H9 (cell line): Measurements from ENCODE around the gene TAF4. TPM values are rescaled to one million over a fixed set of nuclear protein-coding genes. Genes with fewer than 3 reads are reported as not detected.
A peak's percentile ranks its signal among the peaks of the same experiment; 100 is the strongest.

Experiments used
- DNase-seq: peaks from one replicate; pipeline ENCODE4 v3.0.0-alpha.2; 2017
- H2AFZ ChIP-seq: one replicate; pipeline ENCODE4 v1.6.1; 2013; ENCODE audit warnings: mild to moderate bottlenecking, low read length, control low read depth, moderate library complexity
- H2AK5ac ChIP-seq: 2 replicates; pipeline ENCODE4 v1.6.1; 2013; ENCODE audit warnings: low read length, control low read depth, mixed read lengths; ENCODE audit not compliant: insufficient read length
- H2BK120ac ChIP-seq: one replicate; pipeline ENCODE4 v1.6.1; 2013; ENCODE audit warnings: low read depth, mild to moderate bottlenecking, low read length, control low read depth, inconsistent platforms; ENCODE audit not compliant: poor library complexity, severe bottlenecking
- H2BK12ac ChIP-seq: 2 replicates; pipeline ENCODE4 v1.6.1; 2013; ENCODE audit warnings: low read length, control low read depth, mixed read lengths, low read depth; ENCODE audit not compliant: insufficient read length
- H2BK15ac ChIP-seq: 2 replicates; pipeline ENCODE4 v1.6.1; 2013; ENCODE audit warnings: low read depth, low read length, control low read depth
- H2BK20ac ChIP-seq: one replicate; pipeline ENCODE4 v1.6.1; 2013; ENCODE audit warnings: low read depth, mild to moderate bottlenecking, low read length, control low read depth, inconsistent platforms; ENCODE audit not compliant: poor library complexity, severe bottlenecking
- H2BK5ac ChIP-seq: 2 replicates; pipeline ENCODE4 v1.6.1; 2013; ENCODE audit warnings: low read length, control low read depth, mixed read lengths; ENCODE audit not compliant: insufficient read length
- H3K14ac ChIP-seq: 2 replicates; pipeline ENCODE4 v1.6.1; 2013; ENCODE audit warnings: low read length, control low read depth; ENCODE audit not compliant: insufficient read depth
- H3K18ac ChIP-seq: 2 replicates; pipeline ENCODE4 v1.6.1; 2013; ENCODE audit warnings: low read depth, mild to moderate bottlenecking, mixed read lengths, low read length, control low read depth; ENCODE audit not compliant: insufficient read length
- H3K23ac ChIP-seq: 2 replicates; pipeline ENCODE4 v1.6.1; 2013; ENCODE audit warnings: low read length, control low read depth, mixed read lengths, low read depth; ENCODE audit not compliant: insufficient read length
- H3K23me2 ChIP-seq: 2 replicates; pipeline ENCODE4 v1.6.1; 2013; ENCODE audit warnings: low read depth, mild to moderate bottlenecking, mixed read lengths, low read length, control low read depth; ENCODE audit not compliant: insufficient read length, poor library complexity, severe bottlenecking
- H3K27ac ChIP-seq: 2 replicates; pipeline ENCODE4 v1.5.1; 2013; ENCODE audit warnings: low read length, control low read depth, mixed read lengths, low read depth; ENCODE audit not compliant: insufficient read length
- H3K27me3 ChIP-seq: 2 replicates; pipeline ENCODE4 v1.6.1; 2013; ENCODE audit warnings: low read length, control low read depth, inconsistent platforms; ENCODE audit not compliant: insufficient read depth
- H3K4ac ChIP-seq: 2 replicates; pipeline ENCODE4 v1.6.1; 2013; ENCODE audit warnings: low read depth, mild to moderate bottlenecking, control low read depth, inconsistent platforms, low read length, moderate library complexity
- H3K4me1 ChIP-seq: 2 replicates; pipeline ENCODE4 v1.6.1; 2013; ENCODE audit warnings: low read length, control low read depth, inconsistent platforms; ENCODE audit not compliant: insufficient read depth
- H3K4me2 ChIP-seq: 2 replicates; pipeline ENCODE4 v1.6.1; 2013; ENCODE audit warnings: low read length, control low read depth, mixed read lengths; ENCODE audit not compliant: insufficient read length, insufficient read depth
- H3K56ac ChIP-seq: 2 replicates; pipeline ENCODE4 v1.6.1; 2013; ENCODE audit warnings: low read depth, mild to moderate bottlenecking, mixed read lengths, low read length, control low read depth; ENCODE audit not compliant: insufficient read length
- H3K79me1 ChIP-seq: 2 replicates; pipeline ENCODE4 v1.6.1; 2013; ENCODE audit warnings: low read depth, mild to moderate bottlenecking, moderate library complexity, low read length, control low read depth, inconsistent platforms; ENCODE audit not compliant: insufficient read depth, poor library complexity, severe bottlenecking
- H3K79me2 ChIP-seq: 2 replicates; pipeline ENCODE4 v1.6.1; 2013; ENCODE audit warnings: low read length, control low read depth, inconsistent platforms; ENCODE audit not compliant: insufficient read depth
- H3K9ac ChIP-seq: 2 replicates; pipeline ENCODE4 v1.6.1; 2013; ENCODE audit warnings: low read length, control low read depth, mixed read lengths; ENCODE audit not compliant: insufficient read length; ENCODE audit errors: extremely low read depth
- H3K9me3 ChIP-seq: one replicate; pipeline ENCODE4 v1.6.1; 2013; ENCODE audit warnings: low read depth, low read length, inconsistent platforms; ENCODE audit not compliant: control insufficient read depth
- H3T11ph ChIP-seq: one replicate; pipeline ENCODE4 v1.6.1; 2013; ENCODE audit warnings: mild to moderate bottlenecking, low read length, control low read depth, inconsistent platforms
- H4K20me1 ChIP-seq: one replicate; pipeline ENCODE4 v1.6.1; 2013; ENCODE audit not compliant: control insufficient read depth, insufficient read length, insufficient read depth
- H4K5ac ChIP-seq: 2 replicates; pipeline ENCODE4 v1.6.1; 2013; ENCODE audit warnings: low read depth, mild to moderate bottlenecking, mixed read lengths, low read length, control low read depth; ENCODE audit not compliant: insufficient read length
- H4K8ac ChIP-seq: replicated peaks from 2 replicates; pipeline ENCODE4 v1.6.1; 2013; ENCODE audit warnings: low read length, control low read depth, mixed read lengths, low read depth; ENCODE audit not compliant: insufficient read length
- H4K91ac ChIP-seq: 2 replicates; pipeline ENCODE4 v1.6.1; 2013; ENCODE audit warnings: low read depth, mild to moderate bottlenecking, moderate library complexity, mixed read lengths, low read length, control low read depth; ENCODE audit not compliant: insufficient read length
- H3K27ac Mint-ChIP-seq, 3 experiments: 2 replicates in 2 of 3; 3 replicates in 1 of 3; pipeline ENCODE4 v1.8.0; 2020 to 2021; ENCODE audit warnings: mixed read lengths in 3 of 3, mild to moderate bottlenecking in 1 of 3, moderate library complexity in 1 of 3
- H3K27me3 Mint-ChIP-seq: 2 replicates; pipeline ENCODE4 v1.8.0; 2021; ENCODE audit warnings: low read depth, mild to moderate bottlenecking, moderate library complexity, mixed read lengths
- H3K36me3 Mint-ChIP-seq, 3 experiments: 2 replicates in 2 of 3; 3 replicates in 1 of 3; pipeline ENCODE4 v1.8.0; 2020 to 2021; ENCODE audit warnings: low read depth in 3 of 3, mixed read lengths in 3 of 3; ENCODE audit not compliant: insufficient read depth in 1 of 3
- H3K4me1 Mint-ChIP-seq, 2 experiments: 2 replicates each; pipeline ENCODE4 v1.8.0; 2020; ENCODE audit warnings: mixed read lengths in 2 of 2
- H3K4me3 Mint-ChIP-seq, 2 experiments: 2 replicates in 1 of 2; 3 replicates in 1 of 2; pipeline ENCODE4 v1.8.0; 2020 to 2021; ENCODE audit warnings: mild to moderate bottlenecking in 2 of 2, mixed read lengths in 2 of 2, moderate library complexity in 1 of 2
- H3K9me3 Mint-ChIP-seq, 2 experiments: 2 replicates in 1 of 2; 3 replicates in 1 of 2; pipeline ENCODE4 v1.8.0; 2020; ENCODE audit warnings: mild to moderate bottlenecking in 2 of 2, mixed read lengths in 2 of 2, moderate library complexity in 1 of 2
- CTCF ChIP-seq: fragments of 200-600 bp; sonication (generic); conservative IDR thresholded peaks from 3 replicates; pipeline ENCODE4 v1.8.0; 2021; ENCODE audit warnings: antibody characterized with exemption, mild to moderate bottlenecking
- WGBS: extraction: QIAGEN DNeasy Blood & Tissue Kit; methylation state at CpG from one replicate; pipeline ENCODE4 v1.1.7; 2013; ENCODE audit warnings: missing lambda C conversion rate, low lambda C conversion rate, mixed read lengths; ENCODE audit not compliant: insufficient read length; ENCODE audit errors: extremely low coverage; 5-methylcytosine and 5-hydroxymethylcytosine counted together
- total RNA-seq: library from RNA; stranded (reverse); gene quantifications from 2 replicates; pipeline ENCODE4 v1.2.1, GENCODE V29; 2021

Gene TAF4
- total RNA-seq, 1 experiment from 2014 or later = 30.8 TPM

- Histone ChIP-seq H3K79me1 (no peaks in the 10 kb centered on the region), H3K18ac (no peak overlapping the region), H3K4me1 (no peaks in the 10 kb centered on the region), H3K14ac (no peak overlapping the region; the same call in 1 of the 2 replicates), H4K8ac (no peak overlapping the region), H3K79me2 (no peaks in the 10 kb centered on the region), H4K5ac (no peak overlapping the region), H3K9ac (no peak overlapping the region), H3K23ac (no peak overlapping the region), H4K91ac (no peak overlapping the region), H3T11ph (no peak overlapping the region), H3K4ac (no peak overlapping the region), H2AK5ac (no peak overlapping the region), H2BK5ac (no peak overlapping the region), H2BK15ac (no peak overlapping the region), H4K20me1 (no peaks in the 10 kb centered on the region), H3K27me3 (no peaks in the 10 kb centered on the region; the same call in 1 of the 2 replicates), H2BK20ac (no peak overlapping the region), H3K27ac (no peak overlapping the region), H3K4me2 (no peak overlapping the region), H2BK120ac (no peak overlapping the region), H3K9me3 (no peaks in the 10 kb centered on the region), H3K56ac (no peak overlapping the region), H3K23me2 (no peaks in the 10 kb centered on the region), H2AFZ (no peak overlapping the region), H2BK12ac (no peak overlapping the region)
- Mint-ChIP-seq H3K4me1 (no peaks in the 10 kb centered on the region), H3K36me3 (peaks cover 51 to 89% (median 76%) of the 10 kb centered on the region in 3 experiments), H3K27me3 (no peaks in the 10 kb centered on the region), H3K9me3 (no peaks in the 10 kb centered on the region), H3K27ac (0 out of 7 replicates have a peak overlapping the region, but pooled peaks of 1 of the 3 experiments have one; percentile 44), H3K4me3 (no peak overlapping the region)
- DNase-seq = no peak
- no CpG with 5 or more reads among the region's 24 CpGs for WGBS
- TF ChIP-seq CTCF = no peak
These were observed 61.9 kb downstream of the TAF4 start for GRCh38 chr20:62003567-62004405.
